Thyroid gland (tissue), 4 donors: Measurements from ENCODE around the gene CD300E.

Source experiments
- POLR2A ChIP-seq, 2 donors: fragments of 450-650 bp; IDR thresholded peaks; one replicate each; pipeline ENCODE4 v1.6.1; 2017; ENCODE audit warnings: antibody characterized with exemption in 2 of 2, mild to moderate bottlenecking in 2 of 2, moderate library complexity in 1 of 2
- TF ChIP-seq, protein P1 (sequence below), 6 experiments: fragments of 200-600 bp in 3 of 6; fragments of 450-650 bp in 3 of 6; sonication (generic) in 3 of 6; IDR thresholded peaks; one replicate each; pipeline ENCODE4 v1.5.1; 2016 to 2019; ENCODE audit warnings: antibody characterized with exemption in 6 of 6, mild to moderate bottlenecking in 2 of 6, inconsistent platforms in 1 of 6, moderate library complexity in 1 of 6

DNA sequence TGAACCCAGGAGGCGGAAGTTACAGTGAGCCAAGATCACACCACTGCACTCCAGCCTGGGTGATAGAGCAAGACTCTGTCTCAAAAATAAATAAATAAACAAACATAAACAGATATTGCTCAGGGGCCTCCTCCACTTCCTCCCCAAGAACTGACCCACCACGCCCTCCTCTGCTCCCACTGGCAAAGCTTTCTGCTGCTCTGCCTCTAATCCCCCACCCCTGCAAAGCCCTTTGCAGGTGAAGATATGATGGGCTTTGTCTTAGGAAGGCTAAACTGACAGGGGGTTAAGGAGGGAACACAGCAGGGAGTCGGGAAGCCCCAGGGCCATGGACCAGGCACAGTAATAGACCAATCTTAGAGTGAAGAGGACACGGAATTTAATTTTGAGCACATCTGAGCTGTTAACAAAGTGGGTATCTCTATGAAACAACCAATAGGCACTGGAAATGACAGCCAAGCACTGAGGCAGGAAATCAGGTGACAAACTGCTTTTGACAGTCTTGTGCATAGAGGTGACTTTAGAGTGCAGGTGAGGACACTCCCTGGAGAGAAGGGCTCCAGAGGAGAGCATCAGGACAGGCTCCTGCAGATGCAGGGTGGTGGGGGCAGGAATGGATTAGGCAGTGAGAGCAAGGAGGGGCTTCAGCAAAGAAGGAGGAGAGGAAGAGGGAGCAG lies 25.1 kb downstream of the CD300E start:
- TF ChIP-seq, protein P1, sequence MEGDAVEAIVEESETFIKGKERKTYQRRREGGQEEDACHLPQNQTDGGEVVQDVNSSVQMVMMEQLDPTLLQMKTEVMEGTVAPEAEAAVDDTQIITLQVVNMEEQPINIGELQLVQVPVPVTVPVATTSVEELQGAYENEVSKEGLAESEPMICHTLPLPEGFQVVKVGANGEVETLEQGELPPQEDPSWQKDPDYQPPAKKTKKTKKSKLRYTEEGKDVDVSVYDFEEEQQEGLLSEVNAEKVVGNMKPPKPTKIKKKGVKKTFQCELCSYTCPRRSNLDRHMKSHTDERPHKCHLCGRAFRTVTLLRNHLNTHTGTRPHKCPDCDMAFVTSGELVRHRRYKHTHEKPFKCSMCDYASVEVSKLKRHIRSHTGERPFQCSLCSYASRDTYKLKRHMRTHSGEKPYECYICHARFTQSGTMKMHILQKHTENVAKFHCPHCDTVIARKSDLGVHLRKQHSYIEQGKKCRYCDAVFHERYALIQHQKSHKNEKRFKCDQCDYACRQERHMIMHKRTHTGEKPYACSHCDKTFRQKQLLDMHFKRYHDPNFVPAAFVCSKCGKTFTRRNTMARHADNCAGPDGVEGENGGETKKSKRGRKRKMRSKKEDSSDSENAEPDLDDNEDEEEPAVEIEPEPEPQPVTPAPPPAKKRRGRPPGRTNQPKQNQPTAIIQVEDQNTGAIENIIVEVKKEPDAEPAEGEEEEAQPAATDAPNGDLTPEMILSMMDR (IDR thresholded peaks at IDR 0.05), result no peak
- TF ChIP-seq POLR2A (IDR thresholded peaks at IDR 0.05), result no peak
